AG09309 (cell line): Measurements from ENCODE around the gene HES4.

Experiments
- DNase-seq: peaks from one replicate; pipeline ENCODE4 v3.0.0-alpha.2; 2010; ENCODE audit warnings: low read depth
- H3K4me3 ChIP-seq: 2 replicates; pipeline ENCODE4 v1.5.1; 2011; ENCODE audit warnings: mild to moderate bottlenecking, low read depth, low read length, moderate library complexity; ENCODE audit not compliant: control insufficient read depth
- CTCF ChIP-seq: IDR thresholded peaks from 2 replicates; pipeline ENCODE4 v1.5.1; 2011; ENCODE audit warnings: mild to moderate bottlenecking, low read depth, low read length, inconsistent platforms; ENCODE audit not compliant: insufficient read depth, control insufficient read depth; ENCODE audit errors: missing control alignments

The HES4 gene

GRCh38 chr1:975365-975764 is 24.5 kb downstream of the HES4 start:
- TF ChIP-seq CTCF, result no peak
- no peak for DNase-seq
- no peak overlapping the region for H3K4me3 ChIP-seq

GRCh38 chr1:974687-975328 is 25.1 kb downstream of the HES4 start:
- H3K4me3 ChIP-seq, result no peak overlapping the region
- no peak for TF ChIP-seq CTCF
- DNase-seq, result no peak

- DNase-seq, result no peak
- H3K4me3 ChIP-seq, result no peak overlapping the region
- no peak for TF ChIP-seq CTCF
Measured at GRCh38 chr1:974293-974640, 25.6 kb downstream of the HES4 start.

GRCh38 chr1:973459-974292 is 26.2 kb downstream of the HES4 start:
- no peak for DNase-seq
- TF ChIP-seq CTCF, result no peak

GRCh38 chr1:972726-973458 is 27.0 kb downstream of the HES4 start:
- no peak overlapping the region for H3K4me3 ChIP-seq
- DNase-seq, result no peak
- TF ChIP-seq CTCF, result no peak

More at GRCh38 chr1:973459-974292, 26.2 kb downstream of the HES4 start:
- no peak overlapping the region for H3K4me3 ChIP-seq

GRCh38 chr1:971751-972506 is 28.0 kb downstream of the HES4 start:
- no peak for TF ChIP-seq CTCF
- no peak for DNase-seq
- no peak overlapping the region for H3K4me3 ChIP-seq
